HG02885 (cell line): ENCODE measurements around the gene CASQ2.

Experiments
- ATAC-seq: cut with Tn5 transposase; IDR thresholded peaks from one replicate; pipeline ENCODE4 v1.9.1; 2021; ENCODE audit warnings: mild to moderate bottlenecking; ENCODE audit not compliant: unreplicated experiment, poor library complexity

Gene CASQ2

GRCh38 chr1:115768549-115768948 is at the start of gene CASQ2:
Gene CASQ2, minus strand, starts transcription at chr1:115768714. Its CDS starts 173 bp downstream, at chr1:115768541.
- no peak for ATAC-seq

GRCh38 chr1:115815694-115816093 is 47.2 kb upstream of the CASQ2 start:
- no peak for ATAC-seq

- ATAC-seq: no peak
Observed at GRCh38 chr1:115814685-115815398, 46.3 kb upstream of the CASQ2 start.

DNA sequence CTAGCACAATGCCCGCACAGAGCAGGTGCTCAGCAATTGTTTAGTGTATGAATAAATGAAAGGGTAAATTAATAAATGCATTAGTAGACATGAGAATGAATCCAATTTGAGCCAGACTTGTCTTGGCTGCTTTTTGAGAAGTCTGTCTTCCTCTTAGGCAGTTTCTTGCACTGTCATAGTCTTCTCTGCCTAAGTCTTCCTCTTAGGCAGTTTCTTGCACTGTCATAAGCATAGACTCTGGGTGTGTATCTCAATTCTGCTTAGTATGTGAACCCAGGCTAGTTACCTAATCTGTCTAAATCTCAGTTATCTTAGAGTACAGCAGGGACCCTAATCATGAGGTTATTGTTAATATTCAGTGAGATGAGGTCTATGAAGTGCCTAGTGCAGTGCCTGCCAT is 45.2 kb upstream of the CASQ2 start:
- no peak for ATAC-seq

DNA sequence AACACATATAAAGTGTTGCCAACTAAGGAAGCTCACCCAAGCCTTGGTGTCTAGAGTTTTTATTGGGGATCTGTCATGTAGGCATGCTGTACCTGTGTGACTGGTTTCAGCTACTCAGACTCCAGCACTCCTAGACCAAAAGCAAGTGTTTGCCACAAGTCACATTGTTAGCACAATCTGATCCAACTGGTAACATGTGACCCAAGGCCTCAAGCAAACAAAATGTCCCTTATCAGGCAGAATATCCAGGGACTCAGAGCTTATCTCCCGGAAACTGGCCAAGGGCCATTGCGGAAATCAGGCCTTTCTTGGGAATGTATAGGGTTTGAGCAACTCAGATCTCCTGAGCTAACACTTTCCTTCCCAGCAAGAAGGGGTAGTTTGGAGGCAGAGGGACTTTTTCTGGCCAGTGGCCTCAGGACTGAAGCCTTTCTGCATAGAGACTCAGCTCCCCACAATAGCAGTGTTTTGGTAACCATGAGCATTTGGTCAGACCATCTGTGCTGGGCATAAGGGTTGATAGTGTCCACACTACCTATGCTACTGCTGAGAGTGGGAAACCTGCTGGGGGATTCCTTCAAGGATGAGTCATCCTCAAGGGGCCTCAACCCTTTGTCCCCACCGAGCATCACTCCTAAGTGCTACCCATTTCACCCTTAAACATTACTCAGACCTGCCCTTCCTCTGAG is 42.8 kb upstream of the CASQ2 start:
- no peak for ATAC-seq

DNA sequence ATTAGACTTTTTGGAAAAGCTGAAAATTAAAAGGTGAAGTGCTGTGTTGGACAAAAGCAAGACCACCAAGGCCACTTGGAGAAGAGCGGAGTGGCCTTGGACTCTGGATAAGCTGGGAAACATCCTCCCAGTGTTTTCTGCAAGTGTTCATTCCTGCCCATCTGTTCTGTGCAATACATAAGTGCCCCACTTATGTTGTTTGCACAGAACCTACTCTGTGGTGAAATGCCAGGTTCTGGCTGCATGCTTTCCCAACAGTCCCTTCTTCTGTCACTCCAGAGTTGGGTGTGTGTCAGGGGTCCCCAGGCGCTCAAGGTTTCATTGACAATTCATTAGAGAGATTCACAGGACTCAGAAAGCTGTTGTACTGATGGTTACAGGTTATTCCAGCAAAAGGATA is 42.1 kb upstream of the CASQ2 start:
- no peak for ATAC-seq

- ATAC-seq: no peak
Observed at GRCh38 chr1:115809847-115810246, 41.3 kb upstream of the CASQ2 start.

- ATAC-seq: no peak
Observed at GRCh38 chr1:115809076-115809475, 40.6 kb upstream of the CASQ2 start.

- peak; percentile 78 for ATAC-seq
Observed at GRCh38 chr1:115807723-115808122, 39.2 kb upstream of the CASQ2 start.

DNA sequence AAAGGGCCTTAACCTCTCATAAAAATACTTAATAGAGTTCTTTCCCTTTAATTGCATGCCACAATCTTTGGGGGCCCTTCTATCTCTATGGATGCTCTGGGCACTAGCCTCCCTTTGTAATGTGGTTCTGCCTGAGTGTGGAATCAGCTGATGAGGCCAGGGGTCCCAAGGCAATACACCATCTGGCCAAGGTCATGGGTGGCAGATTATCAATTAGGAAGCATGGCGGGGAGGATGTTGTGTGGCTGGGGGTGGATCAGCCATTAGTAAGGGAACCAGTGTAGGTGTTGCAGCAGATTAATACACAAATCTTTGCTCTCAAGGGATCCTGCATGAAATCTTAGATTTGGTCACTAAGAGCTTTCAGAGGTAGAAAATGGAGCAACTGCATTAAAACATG is 37.1 kb upstream of the CASQ2 start:
- ATAC-seq: no peak

GRCh38 chr1:115802416-115802815 is 33.9 kb upstream of the CASQ2 start:
- no peak for ATAC-seq

DNA sequence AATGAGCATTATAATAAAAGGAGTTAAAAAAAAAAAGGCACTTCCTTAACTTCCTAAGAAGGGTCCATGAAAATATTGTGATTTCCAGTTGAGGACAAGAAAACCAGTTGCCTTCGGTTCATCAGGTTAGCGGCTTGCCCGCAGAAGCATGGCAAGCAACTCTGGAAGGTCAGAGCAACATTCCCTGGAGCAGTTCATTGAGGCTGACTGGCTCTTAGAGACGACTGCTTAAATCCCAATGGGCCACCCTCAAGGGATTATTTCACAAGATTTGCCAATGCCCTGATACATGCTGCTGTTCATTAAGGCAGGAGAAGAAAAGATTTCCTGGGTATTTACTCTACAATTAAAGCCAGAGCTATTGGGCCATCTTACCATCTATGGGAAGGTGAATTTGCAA is 29.0 kb upstream of the CASQ2 start:
- no peak for ATAC-seq

- ATAC-seq: no peak
Observed at GRCh38 chr1:115796897-115797296, 28.4 kb upstream of the CASQ2 start.

DNA sequence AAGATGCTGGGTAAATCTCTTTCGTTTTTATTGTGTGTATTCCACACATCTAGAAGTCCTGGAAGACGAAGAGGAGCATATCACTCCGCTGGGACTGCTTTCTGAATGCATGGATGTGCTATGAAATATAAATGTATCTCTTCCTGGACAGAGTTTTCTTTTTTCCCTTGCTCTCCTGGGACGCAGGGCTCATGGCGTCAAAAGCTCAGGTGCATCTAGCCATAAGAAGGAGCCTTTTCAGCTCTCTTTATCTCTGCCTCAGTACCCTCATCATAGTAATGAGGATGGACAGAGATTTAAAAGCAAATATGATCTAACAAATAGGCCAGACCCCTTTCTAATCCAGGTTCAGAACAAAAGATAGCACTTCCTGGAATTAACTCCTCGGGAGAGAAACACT is 27.5 kb upstream of the CASQ2 start:
- no peak for ATAC-seq

DNA sequence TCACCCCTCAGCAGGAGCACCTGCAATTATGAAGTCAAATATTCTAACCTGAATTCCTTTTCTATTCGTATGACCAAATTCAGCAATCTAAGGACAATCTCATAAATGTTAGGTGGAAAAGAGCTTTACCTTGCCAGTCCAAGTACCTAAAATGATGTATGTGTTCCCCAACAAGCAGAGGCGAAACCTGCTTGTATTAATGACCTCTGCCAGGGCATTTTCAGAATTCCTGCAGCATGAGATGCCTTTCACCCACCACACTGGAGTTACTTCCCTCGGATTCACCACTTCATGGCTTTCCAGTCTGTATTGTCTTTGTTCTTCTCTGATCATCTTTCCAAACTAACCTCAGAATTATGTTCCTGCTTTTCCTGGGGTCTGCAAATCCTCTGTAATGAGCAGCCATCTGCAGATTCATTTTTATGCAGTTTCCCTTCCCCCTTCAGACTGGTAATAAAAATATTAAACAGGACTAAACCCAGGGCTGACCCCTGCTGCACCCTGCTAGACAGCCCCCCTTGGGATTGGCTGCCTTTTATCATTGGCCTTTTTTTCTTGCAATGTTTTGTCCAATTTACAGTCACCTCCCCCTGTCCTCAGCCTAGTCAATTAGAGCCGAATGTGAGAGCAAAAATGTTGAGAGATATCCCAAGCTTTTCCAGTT is 26.6 kb upstream of the CASQ2 start:
- ATAC-seq: no peak

GRCh38 chr1:115793162-115793561 is 24.6 kb upstream of the CASQ2 start:
- no peak for ATAC-seq

- no peak for ATAC-seq
Observed at GRCh38 chr1:115791816-115792215, 23.3 kb upstream of the CASQ2 start.

DNA sequence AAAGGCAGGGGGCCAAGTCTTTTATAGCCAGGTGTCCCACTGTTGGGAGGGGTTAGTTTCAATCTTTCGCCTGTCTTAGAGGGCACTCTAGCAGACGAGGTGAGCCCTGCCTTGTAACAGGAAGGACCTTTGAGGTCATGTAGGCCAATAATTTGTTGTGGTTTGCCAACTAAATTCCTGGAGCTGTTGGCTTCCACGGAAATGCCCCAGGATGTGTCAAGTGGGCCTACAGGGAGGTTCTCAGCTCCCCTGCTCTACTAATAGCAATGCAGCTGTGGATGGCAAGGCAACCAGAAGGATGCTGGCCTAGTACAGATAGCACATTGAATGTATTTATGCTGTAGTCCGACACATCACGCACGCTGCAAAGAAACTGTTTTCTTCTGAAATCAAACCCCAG is 22.3 kb upstream of the CASQ2 start:
- no peak for ATAC-seq

DNA sequence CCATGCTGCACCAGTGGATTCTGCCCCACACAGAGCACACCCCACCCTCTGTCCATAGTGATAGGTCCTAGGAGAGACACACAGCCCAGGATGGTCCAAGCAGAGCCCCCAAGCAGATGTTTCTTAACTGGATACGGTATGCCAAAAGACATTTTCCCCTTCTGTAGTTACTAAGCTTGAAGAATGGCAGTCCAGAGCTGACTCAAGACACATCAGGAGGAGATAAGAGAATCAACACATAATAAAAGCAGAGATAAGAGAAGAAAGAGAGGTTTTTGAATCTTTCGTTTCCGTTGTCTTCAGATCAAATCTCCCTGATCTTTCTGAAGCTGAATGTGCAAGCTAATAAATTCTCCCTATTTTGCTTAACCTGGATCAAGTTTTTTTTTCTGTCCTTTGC is 21.8 kb upstream of the CASQ2 start:
- ATAC-seq: no peak

DNA sequence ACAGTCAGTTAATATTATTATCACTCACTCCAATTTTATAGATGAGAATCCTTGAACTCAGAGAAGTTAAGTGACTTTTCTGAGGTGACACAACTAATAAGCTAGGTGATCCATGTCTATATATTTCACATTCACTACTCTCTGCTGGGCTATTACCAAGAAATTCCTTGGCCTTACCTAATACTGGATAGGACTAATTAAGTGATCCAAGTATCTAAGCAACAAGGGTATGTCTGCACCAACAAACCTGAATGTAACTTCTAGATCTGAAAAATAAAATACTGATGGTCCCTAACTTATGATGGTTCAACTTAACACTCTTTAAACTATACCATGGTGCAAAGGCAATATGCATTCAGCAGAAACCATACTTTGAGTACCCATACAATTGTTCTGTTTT is 14.8 kb upstream of the CASQ2 start:
- ATAC-seq: no peak

- ATAC-seq: no peak
Observed at GRCh38 chr1:115782571-115783281, 14.2 kb upstream of the CASQ2 start.
